AG20443 (cell line): Measurements from ENCODE around the gene LMO2.

Source experiments
- DNase-seq: peaks from one replicate; pipeline ENCODE4 v3.0.0; 2012; ENCODE audit warnings: low spot score, mixed read lengths

Gene LMO2

DNA sequence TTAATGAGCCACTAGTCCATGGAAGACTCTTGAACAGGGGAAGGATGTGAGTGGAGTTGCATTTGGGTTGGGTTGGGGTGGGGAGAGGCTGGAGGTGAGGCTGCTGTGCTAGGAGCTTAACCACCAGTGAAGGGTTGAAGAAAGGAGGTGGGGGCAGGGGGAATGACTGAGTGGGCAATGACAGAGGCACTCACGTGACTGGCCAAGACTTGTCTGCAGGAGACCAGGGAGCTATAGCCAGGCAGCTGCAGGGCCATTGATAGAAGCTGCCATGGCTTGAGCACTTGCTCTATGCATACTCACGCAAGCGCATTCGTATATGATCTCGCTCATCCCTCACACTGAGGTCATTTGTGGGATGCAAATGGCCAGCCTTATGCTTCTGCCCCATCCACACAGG lies 4.0 kb downstream of the LMO2 start:
- DNase-seq = no peak

DNA sequence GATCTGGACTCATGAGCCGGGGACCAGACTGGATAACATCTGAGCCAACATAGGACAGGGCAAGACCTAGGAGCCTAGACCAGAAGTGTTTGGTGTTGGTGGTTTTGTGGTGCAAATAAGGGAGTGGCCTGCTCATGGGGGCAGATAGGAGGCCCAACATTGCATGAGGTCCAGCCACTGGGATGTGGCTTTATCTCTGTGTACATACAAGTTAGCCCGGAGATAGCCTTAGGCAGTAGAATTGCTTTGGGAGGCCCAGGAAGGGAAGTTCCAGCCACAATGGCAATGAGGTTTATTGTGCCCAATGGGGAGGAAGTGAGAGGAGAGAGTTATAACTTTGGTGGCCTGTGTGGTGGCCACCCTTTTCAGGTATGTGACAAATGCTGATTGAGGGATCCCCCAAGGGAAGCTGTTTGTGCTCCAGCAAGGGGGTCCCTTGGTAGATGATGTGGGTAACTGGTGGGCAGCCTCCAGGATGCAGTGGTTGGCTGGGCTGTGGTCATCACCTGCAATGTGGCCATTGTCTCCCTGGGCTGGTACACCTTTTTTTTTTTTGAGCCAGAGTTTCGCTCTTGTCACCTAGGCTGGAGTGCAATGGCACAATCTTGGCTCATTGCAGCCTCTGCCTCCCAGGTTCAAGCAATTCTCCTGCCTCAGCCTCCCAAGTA lies 6.4 kb downstream of the LMO2 start:
- DNase-seq = no peak

DNA sequence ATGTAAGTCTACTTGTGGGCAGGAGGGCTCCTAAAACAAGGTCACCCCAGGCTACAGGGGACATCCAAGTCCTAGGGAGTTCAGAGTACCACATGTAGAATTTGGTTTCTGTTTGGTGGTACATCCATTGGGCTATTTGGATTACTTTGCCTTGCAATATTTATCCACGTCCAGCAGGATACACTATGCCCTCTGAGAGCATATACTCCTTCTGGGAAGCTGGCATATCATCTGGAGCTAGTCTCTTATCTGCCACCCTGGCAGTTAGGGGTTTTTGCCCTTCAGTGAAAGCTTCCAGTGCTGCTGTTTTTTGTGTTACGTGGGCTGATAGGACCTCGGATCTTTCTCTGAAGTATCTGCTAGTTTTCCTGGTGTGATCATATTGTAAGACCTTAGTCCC lies 7.3 kb downstream of the LMO2 start:
- DNase-seq = no peak

DNA sequence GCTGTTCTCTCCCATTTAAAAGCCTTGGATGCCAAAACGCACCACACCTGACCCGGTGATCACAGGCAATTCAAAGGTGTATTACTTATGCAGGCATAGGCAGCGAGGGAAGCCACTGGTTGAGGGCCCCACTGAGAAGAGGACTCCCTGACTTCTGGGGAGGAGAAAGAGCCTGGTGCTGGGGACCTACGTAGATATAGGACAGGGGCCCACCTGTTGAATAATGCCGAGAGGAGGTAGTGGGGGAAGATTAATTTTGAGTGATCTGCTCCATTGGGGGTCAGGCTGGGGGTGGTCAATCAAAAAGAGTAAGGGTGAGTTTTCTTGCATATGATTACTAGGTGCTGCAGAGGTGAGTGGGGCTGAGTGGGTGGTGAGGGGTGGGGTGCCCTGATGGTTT lies 7.8 kb downstream of the LMO2 start:
- no peak for DNase-seq

GRCh38 chr11:33881651-33882503 lies 10.0 kb downstream of the LMO2 start:
- no peak for DNase-seq

DNA sequence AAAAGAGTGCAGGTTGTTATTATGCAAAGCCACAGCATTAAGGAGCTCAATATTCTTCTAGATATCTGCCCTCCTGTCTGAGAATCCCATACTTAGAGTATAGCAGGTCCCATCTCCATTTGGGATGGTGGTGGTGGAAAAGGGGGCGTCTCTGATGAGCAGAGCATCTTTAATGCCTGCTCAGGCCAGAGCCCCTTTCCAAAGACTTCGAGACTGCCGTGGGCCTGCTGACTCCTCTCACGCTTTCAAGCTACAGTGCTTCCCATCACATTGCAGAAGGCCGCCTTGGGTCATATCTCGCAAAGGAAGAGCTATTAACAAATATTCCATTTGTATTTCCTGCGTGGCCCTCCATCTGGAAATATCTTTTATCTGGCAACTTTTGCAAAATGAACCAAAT lies 10.9 kb downstream of the LMO2 start:
- no peak for DNase-seq

DNA sequence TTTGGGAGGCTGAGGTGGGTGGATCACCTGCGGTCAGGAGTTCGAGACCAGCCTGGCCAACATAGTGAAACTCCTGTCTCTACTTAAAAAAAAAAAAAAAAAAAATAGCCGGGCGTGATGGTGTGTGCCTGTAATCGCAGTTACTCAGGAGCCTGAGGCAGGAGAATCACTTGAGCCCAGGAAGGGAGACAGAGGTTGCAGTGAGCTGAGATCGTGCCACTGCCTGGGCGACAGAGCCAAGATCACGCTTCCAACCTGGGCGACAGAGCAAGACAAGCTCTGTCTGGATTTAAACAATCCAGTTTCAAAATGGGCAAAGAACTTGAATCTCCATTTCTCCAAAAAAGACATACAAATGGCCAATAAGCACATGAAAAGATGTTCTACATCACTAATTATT lies 12.5 kb downstream of the LMO2 start:
- no peak for DNase-seq

DNA sequence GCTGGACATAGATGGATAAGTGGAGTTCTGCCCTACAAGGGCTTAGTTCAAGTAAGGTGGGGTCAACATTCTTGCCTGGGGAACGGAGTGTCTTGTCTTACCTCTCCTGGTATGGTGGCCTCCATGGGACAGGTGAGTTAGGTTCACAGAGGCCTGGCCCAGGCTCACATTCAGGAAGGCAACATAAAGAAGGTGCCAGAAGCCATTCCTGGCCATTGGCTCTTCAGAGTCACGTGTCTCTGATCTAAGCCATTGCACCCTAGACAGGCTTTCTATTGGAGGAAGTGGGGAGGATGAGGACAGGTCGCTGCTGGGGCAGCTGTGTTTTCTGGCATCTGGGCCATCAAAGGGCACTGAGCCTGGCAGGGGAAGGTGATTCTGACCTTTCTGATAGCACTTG lies 14.8 kb downstream of the LMO2 start:
- DNase-seq = no peak

GRCh38 chr11:33875621-33876294 lies 16.1 kb downstream of the LMO2 start:
- DNase-seq = no peak

GRCh38 chr11:33874910-33875490 lies 16.9 kb downstream of the LMO2 start:
- DNase-seq = no peak

GRCh38 chr11:33874433-33874832 lies 17.4 kb downstream of the LMO2 start:
- no peak for DNase-seq

- peak; percentile 68 for DNase-seq
These were observed 22.1 kb downstream of the LMO2 start for GRCh38 chr11:33869481-33870422.

- peak; percentile 17 for DNase-seq
These were observed 23.0 kb downstream of the LMO2 start for GRCh38 chr11:33868647-33869461.

DNA sequence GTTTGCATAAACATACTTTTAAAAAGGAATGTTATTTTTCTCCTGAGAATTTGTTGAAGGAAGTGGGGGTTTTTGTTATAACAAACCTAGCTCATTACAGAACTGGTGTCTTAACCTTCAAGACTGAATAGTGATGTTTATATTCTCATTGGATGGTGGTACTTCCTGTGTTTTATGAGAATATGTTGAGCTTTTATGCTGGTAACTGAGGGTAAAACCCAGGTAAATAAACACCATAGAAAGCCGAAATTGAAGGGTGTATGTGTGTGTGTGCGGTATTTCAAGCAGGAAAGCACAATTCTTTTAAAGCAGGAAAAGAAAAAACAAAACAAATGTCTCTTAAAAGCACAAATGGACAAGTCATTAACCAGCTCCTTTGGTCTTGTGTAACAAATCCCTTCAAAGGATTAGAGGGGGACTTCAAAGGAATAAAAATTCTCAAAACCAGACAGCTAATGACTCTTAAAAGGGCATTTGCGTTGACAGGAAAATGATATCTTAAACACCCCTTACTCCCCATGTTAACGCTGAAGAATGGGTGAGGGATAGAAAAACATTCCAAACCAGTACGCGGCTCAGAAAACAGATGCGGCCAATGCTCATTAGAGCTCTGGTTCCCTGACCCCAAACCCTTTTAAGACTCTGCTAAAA lies 23.8 kb downstream of the LMO2 start:
- DNase-seq = no peak

DNA sequence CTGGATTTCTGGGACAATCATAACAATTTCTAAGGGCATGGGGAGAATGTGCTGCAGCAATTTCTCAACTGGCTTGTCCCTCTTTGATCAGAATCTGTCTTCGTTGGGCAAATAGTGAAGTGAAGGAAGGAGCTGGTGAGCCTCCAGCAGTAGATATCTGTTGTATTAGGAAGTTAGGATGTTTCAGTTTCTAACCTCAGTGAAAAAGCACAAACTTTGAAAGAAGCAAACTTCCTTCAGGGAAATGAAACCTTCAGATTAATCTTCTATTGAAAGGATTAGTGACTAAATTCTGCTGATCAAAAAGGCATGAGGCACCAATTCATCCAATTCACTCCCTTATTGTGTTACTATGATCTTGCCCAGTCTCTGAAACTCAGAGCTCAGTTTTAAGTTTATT lies 24.3 kb downstream of the LMO2 start:
- DNase-seq = no peak

DNA sequence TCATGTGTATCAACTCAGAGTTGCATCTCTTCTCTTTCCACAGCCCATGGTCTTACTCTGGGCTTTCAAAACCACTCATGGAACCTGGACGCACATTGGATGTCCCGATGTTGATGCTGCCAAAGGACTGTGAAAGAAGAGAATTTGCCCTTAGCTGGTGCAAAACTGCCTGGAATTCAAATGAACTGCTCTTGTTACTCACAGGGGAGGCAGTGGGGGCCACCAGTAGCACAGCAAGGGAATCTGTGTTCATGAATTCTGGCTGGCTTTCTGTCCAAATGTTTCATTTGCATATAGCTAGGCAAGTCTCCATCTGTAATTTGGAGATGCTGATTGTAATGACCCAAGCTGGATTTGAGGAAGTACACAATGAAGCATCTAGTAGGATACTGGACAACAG lies 24.9 kb downstream of the LMO2 start:
- DNase-seq = no peak

GRCh38 chr11:33864479-33864878 lies 27.4 kb downstream of the LMO2 start:
- DNase-seq = no peak

- no peak for DNase-seq
These were observed 28.3 kb downstream of the LMO2 start for GRCh38 chr11:33863418-33864172.

- no peak for DNase-seq
These were observed 29.8 kb downstream of the LMO2 start for GRCh38 chr11:33861941-33862589.
